GM12892 (cell line): ENCODE measurements around the gene TOM1L2.

ENCODE experiments used
- POLR2A ChIP-seq: IDR thresholded peaks from 2 replicates; pipeline ENCODE4 v1.6.1; 2011; ENCODE audit warnings: low read depth, low read length, control low read depth
- POLR2AphosphoS5 ChIP-seq: IDR thresholded peaks from 2 replicates; pipeline ENCODE4 v1.6.1; 2011; ENCODE audit warnings: low read depth, low read length, control low read depth

- TF ChIP-seq POLR2A (no peak), POLR2AphosphoS5 (no peak)
Observed at GRCh38 chr17:17913695-17914332, 58.4 kb downstream of the TOM1L2 start.
